ENCODE measurements around the gene PPP5C.

DNA sequence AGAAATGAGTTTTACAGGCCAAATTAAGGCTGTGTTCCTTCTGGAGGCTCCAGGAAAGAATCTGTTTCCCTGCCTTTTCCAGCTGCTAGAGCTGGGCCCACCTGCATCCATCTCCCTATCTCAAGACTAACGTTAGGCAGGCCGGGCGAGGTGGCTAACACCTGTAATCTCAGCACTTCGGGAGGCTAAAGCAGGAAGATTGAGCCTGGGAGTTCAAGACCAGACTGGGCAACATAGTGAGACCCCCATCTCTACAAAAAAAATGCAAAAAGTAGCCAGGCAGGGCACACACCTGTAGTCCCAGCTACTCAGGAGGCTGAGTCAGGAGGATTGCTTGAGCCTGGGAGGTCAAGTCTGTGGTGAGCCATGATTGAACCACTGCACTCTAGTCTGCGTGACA lies 35.4 kb upstream of the PPP5C start:
- TF ChIP-seq, protein P1, sequence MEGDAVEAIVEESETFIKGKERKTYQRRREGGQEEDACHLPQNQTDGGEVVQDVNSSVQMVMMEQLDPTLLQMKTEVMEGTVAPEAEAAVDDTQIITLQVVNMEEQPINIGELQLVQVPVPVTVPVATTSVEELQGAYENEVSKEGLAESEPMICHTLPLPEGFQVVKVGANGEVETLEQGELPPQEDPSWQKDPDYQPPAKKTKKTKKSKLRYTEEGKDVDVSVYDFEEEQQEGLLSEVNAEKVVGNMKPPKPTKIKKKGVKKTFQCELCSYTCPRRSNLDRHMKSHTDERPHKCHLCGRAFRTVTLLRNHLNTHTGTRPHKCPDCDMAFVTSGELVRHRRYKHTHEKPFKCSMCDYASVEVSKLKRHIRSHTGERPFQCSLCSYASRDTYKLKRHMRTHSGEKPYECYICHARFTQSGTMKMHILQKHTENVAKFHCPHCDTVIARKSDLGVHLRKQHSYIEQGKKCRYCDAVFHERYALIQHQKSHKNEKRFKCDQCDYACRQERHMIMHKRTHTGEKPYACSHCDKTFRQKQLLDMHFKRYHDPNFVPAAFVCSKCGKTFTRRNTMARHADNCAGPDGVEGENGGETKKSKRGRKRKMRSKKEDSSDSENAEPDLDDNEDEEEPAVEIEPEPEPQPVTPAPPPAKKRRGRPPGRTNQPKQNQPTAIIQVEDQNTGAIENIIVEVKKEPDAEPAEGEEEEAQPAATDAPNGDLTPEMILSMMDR (IDR thresholded peaks at IDR 0.05) = no peak
- TF ChIP-seq POLR2A (IDR thresholded peaks at IDR 0.05) = no peak

Measured in lower leg skin (tissue), 3 donors.